Stimulated activated CD8-positive, alpha-beta memory T cell treated with anti-CD3 and anti-CD28 coated beads, Interleukin-4, amount 100 ng/mL, for 1 hour (primary cell): ENCODE data around the gene BICD1.

Experiments
- DNase-seq, 2 donors: peaks; one replicate each; pipeline ENCODE4 v3.0.0-alpha.2; 2020; ENCODE audit warnings: low read depth in 2 of 2, low spot score in 1 of 2

BICD1 gene

DNA sequence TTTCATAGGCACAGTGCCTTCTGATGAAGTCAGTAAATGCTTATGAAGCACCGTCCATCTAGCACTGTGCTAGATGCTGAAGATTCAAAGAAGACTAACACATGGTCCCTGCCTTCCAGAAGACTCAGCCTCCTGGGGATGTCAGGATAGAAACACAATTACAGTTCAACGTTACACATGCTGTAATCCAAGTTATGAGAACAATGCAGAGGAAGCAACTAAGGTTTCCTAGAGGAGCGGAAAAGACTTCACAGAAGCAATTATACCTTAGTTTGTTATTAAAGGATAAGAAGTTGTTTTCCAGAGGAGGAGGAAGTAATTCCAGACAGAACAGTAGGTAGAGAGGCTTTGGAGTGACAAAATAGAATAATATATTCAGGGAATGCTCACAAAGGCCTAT is 225.8 kb downstream of the BICD1 start:
- no peak for DNase-seq

DNA sequence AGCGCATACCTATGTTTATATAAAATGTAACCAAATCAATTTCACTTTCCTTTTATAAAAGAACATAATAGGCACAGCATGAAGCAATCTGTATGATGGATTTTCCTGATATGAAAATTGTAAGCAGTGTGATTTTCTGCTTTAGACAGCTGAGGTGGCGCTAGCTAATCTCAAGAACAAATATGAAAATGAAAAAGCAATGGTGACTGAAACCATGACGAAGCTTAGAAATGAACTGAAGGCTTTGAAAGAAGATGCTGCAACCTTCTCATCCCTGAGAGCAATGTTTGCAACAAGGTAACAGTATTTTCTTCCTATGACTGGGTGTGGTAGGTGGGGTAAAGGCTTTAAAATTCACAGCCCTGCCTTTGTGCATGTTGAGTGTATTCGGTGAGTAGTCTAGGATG is 227.7 kb downstream of the BICD1 start:
- no peak for DNase-seq

DNA sequence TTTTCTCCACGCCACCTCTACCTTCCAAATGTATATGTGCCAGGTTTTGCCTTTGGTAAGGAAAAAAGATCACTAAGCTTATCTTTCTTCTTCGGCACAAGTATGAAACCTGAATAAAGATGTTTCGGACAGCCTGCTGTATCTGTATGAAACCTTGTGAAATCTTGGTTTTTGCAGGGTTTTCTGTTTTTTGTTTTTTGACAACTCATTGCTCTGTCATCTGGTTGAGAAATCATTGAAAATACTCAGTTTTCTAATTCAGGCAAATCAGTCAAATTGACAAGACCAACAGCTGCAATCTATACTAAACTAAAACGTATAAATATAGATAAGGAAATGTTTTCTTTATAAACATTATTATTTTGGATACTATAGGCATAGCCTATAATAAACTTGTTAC is 229.6 kb downstream of the BICD1 start:
- DNase-seq = no peak

DNA sequence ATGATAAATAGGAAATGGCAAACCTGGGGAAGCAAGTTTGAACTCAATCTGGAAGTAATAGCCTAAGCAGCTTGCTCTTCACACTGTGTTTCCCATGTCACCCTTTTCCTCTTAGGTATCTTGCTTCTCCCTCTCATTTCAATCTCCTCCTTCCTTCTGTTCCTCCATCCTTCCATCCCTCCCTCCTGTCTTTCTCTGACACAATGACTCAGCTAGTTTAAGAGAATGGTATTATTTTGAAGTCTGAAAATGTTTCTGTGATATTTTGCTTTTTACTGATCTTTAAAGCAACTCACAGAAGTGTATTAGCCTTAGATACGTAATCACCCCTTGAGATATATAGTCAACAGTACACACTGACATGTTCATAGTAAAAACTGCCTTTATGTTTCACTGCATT is 236.8 kb downstream of the BICD1 start:
- DNase-seq = no peak

DNA sequence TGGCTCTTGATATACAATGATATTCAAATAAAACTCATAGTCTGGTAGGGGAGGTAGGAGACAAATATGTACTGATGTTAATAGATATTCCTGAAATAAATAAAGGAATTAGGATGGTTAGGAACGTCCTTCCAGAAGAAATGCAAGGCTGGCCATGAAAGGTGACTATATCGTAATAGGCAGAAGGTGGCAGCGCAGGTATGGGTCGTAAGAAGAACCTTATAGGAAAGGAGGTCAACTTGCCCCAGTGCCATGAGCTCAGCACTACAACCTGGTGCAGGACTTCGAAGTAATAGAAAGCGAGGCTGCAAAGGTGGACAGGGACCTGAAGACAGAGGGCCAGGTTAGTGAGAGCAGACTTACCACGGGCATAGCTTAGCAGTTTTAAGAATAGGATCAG is 237.4 kb downstream of the BICD1 start:
- no peak for DNase-seq

DNA sequence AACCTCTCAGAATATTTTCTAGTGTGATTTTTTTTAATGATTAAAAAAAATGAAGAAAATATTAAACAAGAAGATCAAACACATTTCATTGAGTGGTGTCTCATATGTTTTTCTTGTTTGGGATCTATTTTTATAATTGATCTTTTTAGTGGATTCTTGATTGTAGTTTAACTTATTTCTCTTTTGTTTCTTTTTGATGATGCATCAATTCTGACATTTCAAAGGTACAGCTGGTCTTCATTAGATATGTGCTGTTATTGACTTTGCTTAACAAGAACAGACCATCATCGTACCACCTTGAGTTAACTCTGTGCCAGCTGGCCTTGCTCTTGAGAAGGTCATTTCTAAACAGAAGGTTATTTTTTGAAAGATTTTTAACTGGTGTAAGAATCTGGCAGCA is 246.9 kb downstream of the BICD1 start:
- no peak for DNase-seq

DNA sequence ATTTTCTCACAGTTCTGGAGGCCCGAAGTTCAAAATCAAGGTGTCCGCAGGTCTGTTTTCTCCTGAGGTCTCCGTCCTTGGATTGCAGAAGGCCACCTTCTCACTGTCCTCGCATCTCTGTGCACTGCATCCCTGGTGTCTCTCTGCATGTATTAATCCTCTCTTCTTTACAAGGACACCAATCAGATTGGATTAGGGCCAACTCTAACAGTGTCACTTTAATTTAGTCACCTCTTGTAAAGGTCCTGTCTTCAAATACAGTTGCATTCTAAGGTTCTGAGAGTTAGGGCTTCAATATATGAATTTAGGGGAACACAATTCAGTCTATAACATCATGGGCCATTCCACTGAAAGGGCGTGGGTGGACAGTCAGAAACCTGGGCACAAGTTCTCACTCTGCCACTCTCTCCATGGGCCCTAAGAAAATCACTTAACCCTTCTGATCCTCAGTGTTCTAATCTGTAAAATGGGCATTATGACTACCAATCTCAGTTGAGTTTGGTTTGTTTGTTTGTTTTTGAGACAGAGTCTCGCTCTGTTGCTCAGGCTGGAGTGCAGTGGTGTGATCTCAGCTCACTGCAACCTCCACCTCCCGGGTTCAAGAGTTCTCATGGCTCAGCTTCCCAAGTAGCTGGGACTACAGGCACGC is 251.1 kb downstream of the BICD1 start:
- DNase-seq = no peak

DNA sequence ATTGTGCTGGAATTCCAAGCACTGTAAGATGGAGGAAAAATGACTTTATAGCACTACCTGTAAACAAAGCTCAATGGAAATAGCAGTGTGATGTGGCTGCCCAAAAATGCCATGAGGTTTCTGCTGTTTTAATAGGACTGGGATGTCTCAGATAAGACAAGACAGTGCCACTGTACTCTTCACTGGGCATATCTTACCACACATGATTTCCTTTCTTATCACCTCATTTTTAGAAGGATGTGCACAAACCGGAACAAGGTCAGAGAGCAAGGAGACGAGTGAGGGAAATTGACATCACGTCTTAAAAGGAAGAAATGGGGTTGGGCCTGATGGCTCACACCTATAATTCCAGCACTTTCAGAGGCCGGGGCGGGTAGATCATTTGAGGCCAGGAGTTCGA is 254.3 kb downstream of the BICD1 start:
- no peak for DNase-seq

DNA sequence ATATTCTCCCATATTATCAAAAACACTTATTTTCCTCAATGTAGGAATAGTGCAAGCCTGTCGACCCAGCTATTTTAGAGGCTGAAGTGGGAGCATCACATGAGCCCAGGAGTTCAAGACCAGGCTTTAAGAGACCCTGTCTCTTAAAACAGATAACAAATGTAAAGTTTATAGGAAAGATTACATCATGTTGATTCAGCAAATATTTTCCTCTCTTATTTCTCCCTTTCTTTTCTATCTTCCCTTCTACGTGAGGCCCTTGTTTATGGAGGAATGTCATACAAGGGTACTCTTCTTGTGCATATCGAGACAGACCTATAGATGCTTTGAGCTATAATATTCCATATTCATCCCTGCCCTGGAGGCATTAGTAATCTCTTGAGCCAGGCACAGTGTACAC is 256.2 kb downstream of the BICD1 start:
- DNase-seq = no peak

DNA sequence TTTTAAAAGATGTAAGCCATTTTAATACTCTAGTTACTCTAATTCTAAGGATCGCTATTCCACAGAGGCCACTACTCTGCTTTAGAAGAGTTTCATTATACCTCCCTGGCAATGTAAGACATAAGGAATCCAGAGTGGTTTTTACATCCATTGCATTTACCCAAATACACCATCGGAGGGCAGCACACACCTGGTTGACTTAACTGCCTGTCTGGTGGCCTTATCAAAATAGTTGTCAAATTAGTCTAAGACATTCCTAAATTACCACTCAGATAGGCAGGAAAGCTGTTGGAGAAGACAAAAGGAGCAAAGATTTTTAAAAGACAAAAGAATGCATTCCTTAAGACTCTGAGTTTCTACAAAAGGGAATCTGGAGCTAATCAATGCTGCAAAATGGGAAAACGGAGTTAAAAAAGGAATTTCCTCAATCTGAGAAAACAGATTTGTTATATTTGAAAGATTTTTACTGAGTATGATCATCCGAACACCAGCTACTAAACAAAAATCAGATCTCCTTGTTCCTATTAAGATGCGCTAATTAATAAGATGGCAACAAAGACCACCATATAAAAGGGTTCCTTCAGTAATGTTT is 258.9 kb downstream of the BICD1 start:
- no peak for DNase-seq

DNA sequence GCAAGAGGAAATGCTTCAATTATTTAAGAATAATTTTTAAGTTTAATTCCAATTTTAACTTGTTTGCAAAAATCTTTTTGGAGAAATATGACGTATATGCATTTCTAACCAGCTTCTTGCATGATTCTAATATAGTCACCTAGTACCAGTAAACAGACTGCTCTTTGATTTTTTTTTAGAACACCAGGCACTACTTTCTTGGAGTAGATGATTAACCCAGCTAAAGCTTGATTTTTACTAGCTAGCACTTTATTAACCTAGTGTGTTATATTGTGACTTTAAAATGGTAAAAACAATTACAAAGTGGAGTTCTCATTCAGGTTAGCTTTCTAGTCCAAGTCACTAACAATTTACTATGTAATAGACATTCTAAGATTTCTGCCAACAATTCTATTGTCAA is 260.1 kb downstream of the BICD1 start:
- DNase-seq = no peak

DNA sequence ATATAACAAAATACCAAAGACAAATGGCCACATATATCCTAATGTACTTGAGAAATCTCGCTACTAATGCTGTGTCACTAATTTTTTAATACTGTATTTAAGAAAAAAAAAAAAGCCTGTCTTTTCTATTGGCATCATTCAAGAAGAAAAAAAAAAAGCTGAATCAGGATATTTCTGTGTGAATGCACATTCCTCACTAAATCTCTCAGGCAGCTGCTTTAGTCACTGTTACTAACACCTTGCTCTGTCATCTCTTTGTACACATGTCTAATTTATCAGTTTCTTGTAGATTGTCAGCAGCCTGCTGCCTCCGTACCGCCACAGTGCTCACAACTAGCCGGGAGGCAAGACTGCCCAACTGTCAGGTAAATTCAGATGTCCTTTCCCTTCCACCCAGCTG is 260.7 kb downstream of the BICD1 start:
- no peak for DNase-seq

DNA sequence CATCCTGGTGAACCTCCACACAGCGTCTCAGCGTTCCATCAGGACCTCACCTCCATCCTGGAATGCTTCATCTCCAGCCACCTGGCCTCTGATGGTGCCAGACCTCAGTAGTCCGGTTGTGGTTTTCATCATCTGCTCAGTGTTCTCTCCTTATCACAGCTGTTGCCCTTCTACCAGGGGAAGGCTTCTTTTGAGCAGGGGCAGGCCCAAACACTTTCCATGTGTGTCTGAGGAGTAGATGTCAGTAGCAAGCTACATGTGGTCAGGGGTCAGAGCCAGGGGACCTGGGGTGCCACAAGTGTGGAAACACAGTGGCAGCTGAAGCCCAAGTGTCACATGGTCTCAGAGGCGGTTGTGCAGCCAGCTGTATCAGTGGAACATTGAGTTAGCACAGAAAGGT is 262.6 kb downstream of the BICD1 start:
- no peak for DNase-seq

DNA sequence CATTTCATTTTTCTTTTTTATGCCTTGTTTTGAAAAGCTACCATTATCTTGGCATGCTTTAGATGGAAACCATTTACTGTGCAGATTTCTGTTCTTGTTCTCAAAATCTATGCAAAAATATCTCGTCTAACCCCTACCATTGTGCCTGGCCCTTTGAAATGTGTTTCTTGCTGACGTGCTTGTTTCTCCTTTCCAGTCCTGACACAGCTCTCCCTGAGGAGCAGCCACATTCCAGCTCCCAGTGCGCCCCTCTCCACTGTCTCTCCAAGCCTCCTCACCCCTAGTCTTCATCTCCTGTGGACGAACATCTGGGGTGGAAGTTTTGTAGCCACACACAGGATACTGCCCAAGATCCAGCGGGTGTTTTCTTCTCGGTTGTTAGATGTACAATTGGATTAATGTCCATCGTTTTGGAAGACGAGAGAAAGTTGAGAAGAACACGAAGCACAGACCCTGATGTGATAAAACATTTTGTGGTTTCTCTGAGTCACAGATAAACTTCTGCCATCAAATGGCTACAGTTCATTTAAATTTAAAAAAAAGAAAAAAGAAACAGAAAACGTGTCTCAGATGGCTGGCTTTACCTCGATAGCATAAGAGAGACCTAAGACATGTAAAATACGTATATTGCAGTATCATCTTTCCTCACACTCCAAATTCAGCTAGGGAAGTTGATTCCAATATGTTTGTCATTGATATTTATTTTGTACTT is 270.9 kb downstream of the BICD1 start:
- no peak for DNase-seq

DNA sequence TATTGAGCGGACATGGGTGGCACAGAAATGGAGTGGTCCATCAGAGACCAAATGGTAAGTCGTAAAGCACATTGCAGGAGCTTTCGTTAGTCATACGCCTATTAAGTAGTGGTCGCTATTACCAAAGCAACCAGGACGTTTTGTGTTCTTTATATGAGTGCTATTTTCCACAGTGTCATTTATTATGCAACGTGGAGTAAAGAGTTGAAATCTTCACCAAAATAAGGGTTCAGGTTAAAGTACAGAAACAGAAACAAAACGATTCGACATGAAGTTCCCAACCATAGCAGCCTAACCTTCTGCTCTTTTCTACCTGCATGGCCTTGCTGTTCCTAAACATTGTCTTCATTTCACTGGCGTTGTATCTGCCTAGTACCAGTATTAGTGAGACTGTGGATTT is 272.6 kb downstream of the BICD1 start:
- no peak for DNase-seq

DNA sequence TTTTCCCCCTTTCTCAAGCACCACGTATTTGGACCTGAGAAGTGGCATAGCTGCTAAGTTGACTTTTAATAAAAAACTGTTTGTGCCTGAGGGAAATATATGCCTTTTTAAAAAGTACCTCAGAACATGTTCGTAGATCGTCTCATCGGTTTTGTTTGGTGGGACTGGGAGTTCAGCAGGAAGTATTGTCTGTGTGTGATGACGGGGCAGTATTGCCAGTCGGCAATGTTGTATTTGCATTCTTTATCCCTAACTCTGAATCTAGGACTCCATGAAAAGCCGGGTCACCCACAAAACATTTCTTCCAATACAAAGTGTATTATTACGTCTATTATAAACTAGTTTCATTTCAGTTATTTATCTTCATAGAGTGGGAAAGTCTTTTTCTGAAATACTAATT is 273.0 kb downstream of the BICD1 start:
- no peak for DNase-seq

DNA sequence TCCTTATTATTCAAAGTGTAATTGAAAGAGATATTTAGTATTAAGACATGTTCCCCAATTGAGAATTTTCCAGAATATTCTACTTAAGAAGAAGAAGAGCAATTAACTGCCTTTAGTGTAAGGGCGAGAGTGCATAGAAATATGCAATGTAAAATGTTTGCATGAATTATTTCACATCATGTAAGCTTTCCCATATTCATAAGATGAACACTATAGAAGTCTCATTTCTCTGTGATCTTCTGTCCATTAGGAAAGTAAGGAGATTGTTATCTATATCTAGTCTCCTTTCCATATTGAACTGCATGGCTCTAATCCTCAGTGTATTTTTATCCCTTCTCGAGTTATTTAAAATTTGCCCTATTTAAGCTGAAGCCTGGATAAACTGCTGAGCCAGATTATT is 275.6 kb downstream of the BICD1 start:
- DNase-seq = no peak

DNA sequence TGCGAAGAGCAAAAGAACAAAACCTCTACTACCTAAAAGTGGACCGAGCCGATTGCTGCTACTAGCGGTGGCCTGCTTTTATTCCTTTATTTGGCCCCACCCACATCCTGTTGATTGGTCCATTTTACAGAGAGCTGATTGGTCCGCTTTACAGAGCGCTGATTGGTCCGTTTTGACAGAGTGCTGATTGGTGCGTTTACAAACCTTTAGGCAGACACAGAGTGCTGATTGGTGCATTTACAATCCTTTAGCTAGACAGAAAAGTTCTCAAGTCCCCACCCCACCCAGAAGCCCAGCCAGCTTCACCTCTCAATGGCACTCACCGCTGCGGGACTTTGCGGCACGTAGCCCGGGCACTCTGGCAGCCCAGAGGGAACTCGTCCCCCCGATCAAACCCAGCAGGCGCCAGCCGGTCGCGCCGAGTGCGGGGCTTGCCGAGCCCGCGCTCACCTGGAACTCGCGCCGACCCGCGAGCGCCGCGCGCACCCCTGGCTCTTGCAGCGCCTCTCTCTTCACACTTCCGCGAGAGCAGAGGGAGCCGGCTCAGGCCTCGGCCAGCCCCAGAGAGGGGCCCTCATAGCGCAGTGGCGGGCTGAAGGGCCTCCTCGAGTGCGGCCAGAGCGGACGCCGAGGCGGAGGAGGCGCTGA is 284.0 kb downstream of the BICD1 start:
- DNase-seq = no peak

DNA sequence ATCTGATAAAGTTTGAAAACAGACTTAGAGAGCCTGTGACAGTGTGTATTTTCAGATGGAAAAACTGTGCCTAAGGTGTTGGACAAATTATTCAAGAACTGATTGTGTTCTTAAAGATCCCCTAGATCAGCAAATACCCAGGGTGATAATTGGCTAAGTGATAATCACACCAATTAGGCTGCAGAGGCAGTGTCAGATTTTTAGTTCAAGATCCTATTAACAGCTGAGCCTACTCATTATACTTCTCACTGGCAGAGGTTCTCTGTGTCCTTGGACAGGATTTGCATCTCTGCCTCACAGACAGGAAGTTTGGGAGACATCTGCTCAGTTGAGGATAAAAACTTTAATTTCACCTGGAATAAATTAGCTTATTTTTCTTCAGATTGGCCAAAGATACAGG is 288.4 kb downstream of the BICD1 start:
- no peak for DNase-seq

DNA sequence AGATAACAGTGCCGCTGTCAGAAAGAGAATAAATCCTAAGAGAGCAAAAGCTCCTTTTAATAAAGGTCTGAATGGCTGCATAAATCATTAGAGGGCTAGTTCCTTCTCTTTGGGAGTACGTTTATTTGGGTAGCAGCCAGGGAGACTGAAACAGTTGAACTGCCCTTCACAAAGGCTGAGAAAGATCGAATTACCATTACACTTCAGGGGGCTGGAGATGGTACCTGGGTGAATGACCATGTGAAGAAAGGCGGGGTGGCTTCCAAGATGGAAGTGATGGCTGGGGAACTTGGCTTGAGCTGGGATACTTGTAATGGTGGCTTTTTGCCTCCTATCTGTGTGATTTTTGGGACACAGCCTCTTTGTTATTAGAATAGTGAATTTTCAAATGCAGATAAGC is 291.0 kb downstream of the BICD1 start:
- DNase-seq = no peak

DNA sequence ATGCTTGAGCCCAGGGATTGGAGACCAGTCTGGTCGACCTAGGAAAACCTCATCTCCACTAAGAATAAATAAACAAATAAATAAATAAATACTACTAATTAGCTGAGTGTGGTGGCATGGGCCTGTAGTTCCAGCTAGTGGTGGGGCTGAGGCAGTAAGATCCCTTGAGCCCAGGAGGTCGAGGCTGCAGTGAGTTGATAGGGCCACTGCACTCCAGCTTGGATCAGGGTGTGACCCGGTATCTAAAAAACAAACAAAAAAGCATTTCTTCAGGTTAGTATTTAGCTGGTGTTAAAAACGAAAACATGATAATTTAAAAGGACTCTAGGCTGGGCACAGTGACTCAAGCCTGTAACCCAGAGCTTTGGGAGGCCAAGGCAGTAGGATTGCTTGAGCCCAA is 291.5 kb downstream of the BICD1 start:
- no peak for DNase-seq

DNA sequence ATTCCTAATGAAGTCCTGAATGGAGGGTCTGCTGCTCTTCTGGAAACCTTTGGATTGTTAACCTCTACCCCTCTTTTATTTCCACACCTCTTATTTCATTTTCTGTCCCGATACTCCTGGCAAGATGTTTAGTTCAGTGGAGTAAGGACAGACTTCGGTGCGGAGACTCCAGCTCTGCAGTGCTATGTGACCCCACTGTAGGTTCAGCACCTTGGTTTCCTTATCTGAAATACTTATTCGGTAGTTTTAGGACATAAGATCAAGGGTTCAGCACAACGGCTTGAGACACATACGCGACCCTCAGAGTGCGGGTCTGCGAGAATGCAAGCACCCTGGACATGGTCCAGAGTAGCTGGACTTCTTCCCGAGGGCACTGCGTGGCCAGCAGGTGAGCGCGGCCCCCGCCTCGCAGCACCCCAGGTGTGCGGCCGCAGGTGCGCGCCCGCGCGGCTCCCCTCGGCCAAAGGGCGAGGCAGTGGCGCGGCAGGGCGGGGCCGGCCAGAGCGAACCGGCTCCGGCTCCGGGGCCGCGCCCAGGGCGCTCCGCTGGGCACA is 292.2 kb downstream of the BICD1 start:
- no peak for DNase-seq
